PC-9 (cell line): ENCODE data around the gene SORCS2. TPM values are rescaled to one million over a fixed set of nuclear protein-coding genes. Genes with fewer than 3 reads are reported as not detected.

Experiments
- BruUV-seq: library from RNA; stranded (reverse); fragments of 400-500 nt; replicated peaks from 2 replicates; lab custom pipeline; 2021; lab: Mats Ljungman, UMichigan
- CTCF ChIA-PET: fragments of 300-600 bp; sonication (Branson Sonifier 250); formaldehyde crosslinking; loops from one replicate; lab custom pipeline; 2022; ENCODE audit warnings: antibody characterized with exemption; lab: Charles Lee
- POLR2A ChIA-PET: fragments of 300-600 bp; sonication (Branson Sonifier 250); formaldehyde crosslinking; loops from one replicate; lab custom pipeline; 2022; ENCODE audit warnings: antibody characterized with exemption; ENCODE audit not compliant: unreplicated experiment; lab: Charles Lee
- DNase-seq, 2 experiments: peaks; one replicate each; pipeline versions ENCODE4 v3.0.0 to v3.0.0-alpha.2; 2015 to 2022; ENCODE audit warnings: mixed read lengths in 1 of 2
- H2AFZ ChIP-seq: fragments of 200-600 bp; sonication (generic); 2 replicates; pipeline ENCODE4 v1.8.1; 2017; ENCODE audit warnings: antibody characterized with exemption
- H3F3A ChIP-seq: fragments of 200-600 bp; sonication (generic); 2 replicates; pipeline ENCODE4 v1.8.1; 2017; ENCODE audit warnings: antibody characterized with exemption, mild to moderate bottlenecking, low read depth; ENCODE audit not compliant: insufficient read depth
- H3K27ac ChIP-seq: fragments of 200-600 bp; sonication (generic); 2 replicates; pipeline ENCODE4 v1.6.1; 2016; ENCODE audit warnings: mixed run types
- H3K27me3 ChIP-seq: fragments of 200-600 bp; sonication (generic); 2 replicates; pipeline ENCODE4 v1.6.1; 2016; ENCODE audit warnings: low read depth, mixed run types; ENCODE audit not compliant: insufficient read depth
- H3K36me3 ChIP-seq: fragments of 200-600 bp; sonication (generic); 2 replicates; pipeline ENCODE4 v1.6.1; 2016; ENCODE audit warnings: low read depth, mixed run types
- H3K4me1 ChIP-seq: fragments of 200-600 bp; sonication (generic); replicated peaks from 2 replicates; pipeline ENCODE4 v1.6.1; 2016; ENCODE audit warnings: mixed run types; ENCODE audit not compliant: insufficient read depth
- H3K4me2 ChIP-seq: fragments of 200-600 bp; sonication (generic); 2 replicates; pipeline ENCODE4 v1.6.1; 2017; ENCODE audit warnings: mixed run types
- H3K4me3 ChIP-seq: fragments of 200-600 bp; sonication (generic); 2 replicates; pipeline ENCODE4 v1.6.1; 2016; ENCODE audit warnings: mixed run types
- H3K79me2 ChIP-seq: fragments of 200-600 bp; sonication (generic); 2 replicates; pipeline ENCODE4 v1.6.1; 2017; ENCODE audit warnings: low read depth, mixed run types
- H3K9me2 ChIP-seq: fragments of 200-600 bp; sonication (generic); 2 replicates; pipeline ENCODE4 v1.8.1; 2017; ENCODE audit warnings: mild to moderate bottlenecking; ENCODE audit not compliant: insufficient read depth
- H3K9me3 ChIP-seq: fragments of 200-600 bp; sonication (generic); 2 replicates; pipeline ENCODE4 v1.8.1; 2016; ENCODE audit warnings: low read depth; ENCODE audit not compliant: insufficient read depth
- H4K20me1 ChIP-seq: fragments of 200-600 bp; sonication (generic); 2 replicates; pipeline ENCODE4 v1.8.1; 2017; ENCODE audit not compliant: insufficient read depth
- CTCF ChIP-seq: fragments of 200-600 bp; sonication (generic); conservative IDR thresholded peaks from 2 replicates; pipeline ENCODE4 v1.6.1; 2017; ENCODE audit warnings: mixed run types, antibody characterized with exemption, mild to moderate bottlenecking, moderate library complexity
- EZH2 ChIP-seq: fragments of 200-600 bp; sonication (generic); IDR thresholded peaks from 2 replicates; pipeline ENCODE4 v1.8.0; 2017; ENCODE audit warnings: antibody characterized with exemption, low read depth
- intact Hi-C: fragments of 100-400 bp; cut with micrococcal nuclease; formaldehyde crosslinking; loops from one replicate; pipeline ENCODE4 v1.10.0; 2022; ENCODE audit not compliant: unreplicated experiment
- total RNA-seq: library from RNA; stranded (reverse); gene quantifications from 2 replicates; pipeline ENCODE4 v1.2.3, GENCODE V29; 2021

Gene SORCS2
- total RNA-seq, 1 experiment from 2014 or later = 25.8 TPM

GRCh38 chr4:7286170-7286569 is 93.8 kb downstream of the SORCS2 start:
- Histone ChIP-seq H3K36me3 (no peaks in the 10 kb centered on the region), H3K27ac (no peak overlapping the region), H4K20me1 (no peaks in the 10 kb centered on the region), H3K4me2 (no peak overlapping the region), H3K27me3 (no peaks in the 10 kb centered on the region), H3F3A (no peaks in the 10 kb centered on the region), H3K4me3 (no peak overlapping the region), H3K9me3 (no peaks in the 10 kb centered on the region), H2AFZ (no peak overlapping the region), H3K79me2 (no peaks in the 10 kb centered on the region), H3K4me1 (no peaks in the 10 kb centered on the region), H3K9me2 (no peaks in the 10 kb centered on the region)
- no peak for DNase-seq
- TF ChIP-seq CTCF (no peak), EZH2 (no peak)
- no TSS peak for BruUV-seq
- ChIA-PET CTCF (no interaction called here), POLR2A (no interaction called here)
- intact Hi-C loops = no loop called here

- Histone ChIP-seq H4K20me1 (no peaks in the 10 kb centered on the region), H3K9me2 (no peaks in the 10 kb centered on the region), H3K4me1 (no peaks in the 10 kb centered on the region), H3F3A (no peaks in the 10 kb centered on the region), H3K36me3 (no peaks in the 10 kb centered on the region), H3K27me3 (no peaks in the 10 kb centered on the region), H3K4me2 (no peak overlapping the region), H3K79me2 (no peaks in the 10 kb centered on the region), H2AFZ (no peak overlapping the region), H3K4me3 (no peak overlapping the region), H3K9me3 (no peaks in the 10 kb centered on the region), H3K27ac (no peak overlapping the region)
- intact Hi-C loops = no loop called here
- ChIA-PET CTCF (no interaction called here), POLR2A (no interaction called here)
- TF ChIP-seq CTCF = no peak
- no peak for TF ChIP-seq EZH2
- BruUV-seq = no TSS peak
- DNase-seq = no peak
Measured at GRCh38 chr4:7286798-7287197, 94.5 kb downstream of the SORCS2 start.

- no peak for DNase-seq
- Histone ChIP-seq H3K9me3 (no peaks in the 10 kb centered on the region), H3K79me2 (no peaks in the 10 kb centered on the region), H3K4me3 (no peak overlapping the region), H3F3A (no peaks in the 10 kb centered on the region), H4K20me1 (no peaks in the 10 kb centered on the region), H3K4me1 (no peaks in the 10 kb centered on the region), H3K4me2 (no peak overlapping the region), H3K27ac (no peak overlapping the region), H2AFZ (no peak overlapping the region), H3K27me3 (no peaks in the 10 kb centered on the region), H3K36me3 (no peaks in the 10 kb centered on the region), H3K9me2 (no peaks in the 10 kb centered on the region)
- POLR2A ChIA-PET = interaction anchor here (0.7 kb wide), 1 partner anchor 170 kb away, joined by 3 read pairs; no protein-coding TSS in a partner anchor
- CTCF ChIA-PET = no interaction called here
- BruUV-seq = no TSS peak
- TF ChIP-seq CTCF (no peak), EZH2 (no peak)
- intact Hi-C loops = no loop called here
Measured at GRCh38 chr4:7287274-7287917, 95.1 kb downstream of the SORCS2 start.
